ENCODE data around the gene GABARAPL1. TPM values are rescaled to one million over a fixed set of nuclear protein-coding genes. Genes with fewer than 3 reads are reported as not detected.
A peak's percentile ranks its signal among the peaks of the same experiment; 100 is the strongest.

GABARAPL1 gene
- total and polyA plus RNA-seq, 2 donors (not counting 1 experiment from before 2014, with no cell fraction given): 186 to 363 TPM

DNA sequence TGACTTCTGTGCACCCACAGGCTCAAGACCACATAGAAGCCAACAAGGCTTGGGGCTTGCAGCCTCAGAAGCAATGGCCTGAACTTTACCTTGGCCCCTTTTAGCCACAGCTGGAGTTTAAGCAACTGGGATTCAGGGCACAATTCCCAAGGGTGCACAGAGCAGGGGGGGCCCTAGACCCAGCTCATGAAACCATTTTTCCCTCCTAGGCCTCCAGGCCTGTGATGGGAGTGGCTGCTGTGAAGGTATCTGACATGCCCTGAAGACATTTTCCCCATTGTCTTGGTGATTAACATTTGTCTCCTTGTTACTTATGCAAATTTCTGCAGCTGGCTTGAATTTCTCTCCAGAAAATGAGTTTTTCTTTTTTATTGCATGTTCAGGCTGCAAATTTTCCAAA lies 21.9 kb downstream of the GABARAPL1 start:
- TF ChIP-seq EZH2 (IDR thresholded peaks at IDR 0.05; ENCODE audit: low read length, missing control alignments): no peak
- TF ChIP-seq, protein P1, sequence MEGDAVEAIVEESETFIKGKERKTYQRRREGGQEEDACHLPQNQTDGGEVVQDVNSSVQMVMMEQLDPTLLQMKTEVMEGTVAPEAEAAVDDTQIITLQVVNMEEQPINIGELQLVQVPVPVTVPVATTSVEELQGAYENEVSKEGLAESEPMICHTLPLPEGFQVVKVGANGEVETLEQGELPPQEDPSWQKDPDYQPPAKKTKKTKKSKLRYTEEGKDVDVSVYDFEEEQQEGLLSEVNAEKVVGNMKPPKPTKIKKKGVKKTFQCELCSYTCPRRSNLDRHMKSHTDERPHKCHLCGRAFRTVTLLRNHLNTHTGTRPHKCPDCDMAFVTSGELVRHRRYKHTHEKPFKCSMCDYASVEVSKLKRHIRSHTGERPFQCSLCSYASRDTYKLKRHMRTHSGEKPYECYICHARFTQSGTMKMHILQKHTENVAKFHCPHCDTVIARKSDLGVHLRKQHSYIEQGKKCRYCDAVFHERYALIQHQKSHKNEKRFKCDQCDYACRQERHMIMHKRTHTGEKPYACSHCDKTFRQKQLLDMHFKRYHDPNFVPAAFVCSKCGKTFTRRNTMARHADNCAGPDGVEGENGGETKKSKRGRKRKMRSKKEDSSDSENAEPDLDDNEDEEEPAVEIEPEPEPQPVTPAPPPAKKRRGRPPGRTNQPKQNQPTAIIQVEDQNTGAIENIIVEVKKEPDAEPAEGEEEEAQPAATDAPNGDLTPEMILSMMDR (conservative IDR thresholded peaks at IDR 0.05 in 1 of 2, IDR thresholded peaks at IDR 0.05 in 1 of 2; ENCODE audit: low read depth in 1 of 2, low read length in 2 of 2): no peak
- no peaks in the 10 kb centered on the region for H3K27me3 ChIP-seq (ENCODE audit: control insufficient read depth, insufficient read depth, low read length)
- H2AFZ ChIP-seq (ENCODE audit: low read length): no peak overlapping the region
- no peak overlapping the region for H3K27ac ChIP-seq (ENCODE audit: insufficient read depth, low read length)
- no peaks in the 10 kb centered on the region for H3K79me2 ChIP-seq (ENCODE audit: control insufficient read depth, insufficient read depth, low read length)
- H4K20me1 ChIP-seq (ENCODE audit: control insufficient read depth, extremely low read depth, insufficient read depth, low read length): no peaks in the 10 kb centered on the region
- no peak for DNase-seq (ENCODE audit: low read depth in 2 of 2)
- no peaks in the 10 kb centered on the region for H3K4me1 ChIP-seq (ENCODE audit: control insufficient read depth, extremely low read depth, insufficient read depth, low read length)
- H3K4me3 ChIP-seq (replicated peaks in 1 of 4; ENCODE audit: control extremely low read depth in 1 of 4, insufficient read depth in 1 of 4, low read depth in 3 of 4, low read length in 4 of 4): no peak overlapping the region
- H3K9me3 ChIP-seq (ENCODE audit: control insufficient read depth, insufficient read depth, low read depth, low read length): no peaks in the 10 kb centered on the region
- no peak overlapping the region for H3K4me2 ChIP-seq (ENCODE audit: extremely low read depth, insufficient read depth, low read length)
- H3K9ac ChIP-seq (ENCODE audit: insufficient read depth, low read length): no peak overlapping the region
- H3K36me3 ChIP-seq (ENCODE audit: control insufficient read depth, insufficient read depth, low read length): no peaks in the 10 kb centered on the region

DNA sequence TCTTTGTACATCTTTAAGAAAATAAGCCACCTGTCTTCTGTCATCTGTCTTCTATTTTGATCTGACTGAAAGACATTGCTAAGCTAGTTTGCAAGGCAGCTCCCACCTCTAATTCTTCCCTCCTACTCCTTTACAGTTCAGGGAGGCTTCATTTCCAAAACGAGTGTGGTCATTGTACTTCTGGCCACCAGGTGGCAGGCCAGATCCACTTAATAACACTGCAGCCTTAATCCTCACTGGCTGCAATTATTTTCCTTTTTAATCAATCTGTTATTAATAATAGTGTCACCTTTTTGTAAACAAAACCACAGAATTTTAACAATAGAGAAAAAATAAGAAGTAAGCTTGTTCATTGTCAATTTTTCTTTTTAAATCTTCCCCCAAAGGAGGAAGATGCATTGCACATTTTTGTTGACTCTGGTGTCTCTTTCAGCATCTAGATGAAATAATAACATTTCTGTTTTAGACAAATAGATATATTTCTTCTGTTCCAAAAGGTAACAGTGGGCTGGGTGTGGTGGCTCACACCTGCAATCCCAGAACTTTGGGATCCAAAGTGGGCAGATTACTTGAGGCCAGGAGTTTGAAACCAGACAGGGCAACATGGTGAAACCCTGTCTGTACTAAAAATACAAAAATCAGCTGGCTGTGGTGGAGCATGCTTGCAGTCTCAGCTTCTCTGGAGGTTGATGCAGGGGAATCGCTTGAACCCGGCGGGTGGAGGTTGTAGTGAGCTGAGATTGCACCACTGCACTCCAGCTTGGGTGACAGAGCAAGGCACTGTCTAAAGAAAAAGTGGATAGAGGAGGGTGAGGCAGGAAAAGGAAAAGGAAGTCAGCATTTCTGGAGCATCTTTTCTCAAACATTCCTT lies 23.3 kb downstream of the GABARAPL1 start:
- no peaks in the 10 kb centered on the region for H3K27me3 ChIP-seq (ENCODE audit: control insufficient read depth, insufficient read depth, low read length)
- no peak overlapping the region for H3K4me3 ChIP-seq (replicated peaks in 1 of 4; ENCODE audit: control extremely low read depth in 1 of 4, insufficient read depth in 1 of 4, low read depth in 3 of 4, low read length in 4 of 4)
- no peaks in the 10 kb centered on the region for H3K9me3 ChIP-seq (ENCODE audit: control insufficient read depth, insufficient read depth, low read depth, low read length)
- no peaks in the 10 kb centered on the region for H3K36me3 ChIP-seq (ENCODE audit: control insufficient read depth, insufficient read depth, low read length)
- no peak overlapping the region for H2AFZ ChIP-seq (ENCODE audit: low read length)
- H4K20me1 ChIP-seq (ENCODE audit: control insufficient read depth, extremely low read depth, insufficient read depth, low read length): no peaks in the 10 kb centered on the region
- DNase-seq (ENCODE audit: low read depth in 2 of 2): peak; percentile 25 to 54
- H3K9ac ChIP-seq (ENCODE audit: insufficient read depth, low read length): no peak overlapping the region
- H3K79me2 ChIP-seq (ENCODE audit: control insufficient read depth, insufficient read depth, low read length): no peaks in the 10 kb centered on the region
- TF ChIP-seq, protein P1 (conservative IDR thresholded peaks at IDR 0.05 in 1 of 2, IDR thresholded peaks at IDR 0.05 in 1 of 2; ENCODE audit: low read depth in 1 of 2, low read length in 2 of 2): peak; percentile 78 to 87
- no peak for TF ChIP-seq EZH2 (IDR thresholded peaks at IDR 0.05; ENCODE audit: low read length, missing control alignments)
- H3K27ac ChIP-seq (ENCODE audit: insufficient read depth, low read length): no peak overlapping the region
- H3K4me2 ChIP-seq (ENCODE audit: extremely low read depth, insufficient read depth, low read length): no peak overlapping the region
- H3K4me1 ChIP-seq (ENCODE audit: control insufficient read depth, extremely low read depth, insufficient read depth, low read length): no peaks in the 10 kb centered on the region

DNA sequence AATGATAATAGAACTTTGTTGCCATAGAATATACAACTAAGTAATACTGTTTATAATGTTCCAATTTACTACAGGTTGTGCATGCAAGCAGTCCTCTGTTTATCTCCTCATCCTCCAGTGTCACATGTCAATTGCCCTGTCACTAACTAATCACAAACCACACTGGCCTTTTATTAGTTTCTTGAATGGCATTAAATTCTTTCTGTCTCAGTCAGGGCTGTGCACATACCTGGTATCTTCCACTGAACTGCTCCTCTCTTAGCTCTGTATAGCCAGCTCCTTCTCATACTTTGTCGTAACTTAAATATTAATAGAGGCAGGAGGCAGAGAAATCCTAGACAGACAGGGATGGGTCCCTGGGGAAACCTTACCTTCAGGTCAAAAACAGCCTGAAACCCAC lies 24.0 kb downstream of the GABARAPL1 start:
- Histone ChIP-seq H3K9me3 (ENCODE audit: control insufficient read depth, insufficient read depth, low read depth, low read length) (no peaks in the 10 kb centered on the region), H3K27ac (ENCODE audit: insufficient read depth, low read length) (no peak overlapping the region), H3K4me2 (ENCODE audit: extremely low read depth, insufficient read depth, low read length) (no peak overlapping the region), H4K20me1 (ENCODE audit: control insufficient read depth, extremely low read depth, insufficient read depth, low read length) (no peaks in the 10 kb centered on the region), H2AFZ (ENCODE audit: low read length) (no peak overlapping the region), H3K4me3 (replicated peaks in 1 of 4; ENCODE audit: control extremely low read depth in 1 of 4, insufficient read depth in 1 of 4, low read depth in 3 of 4, low read length in 4 of 4) (no peak overlapping the region), H3K4me1 (ENCODE audit: control insufficient read depth, extremely low read depth, insufficient read depth, low read length) (no peaks in the 10 kb centered on the region), H3K27me3 (ENCODE audit: control insufficient read depth, insufficient read depth, low read length) (no peaks in the 10 kb centered on the region), H3K36me3 (ENCODE audit: control insufficient read depth, insufficient read depth, low read length) (no peaks in the 10 kb centered on the region), H3K9ac (ENCODE audit: insufficient read depth, low read length) (no peak overlapping the region), H3K79me2 (ENCODE audit: control insufficient read depth, insufficient read depth, low read length) (no peaks in the 10 kb centered on the region)
- DNase-seq (ENCODE audit: low read depth in 2 of 2): no peak
- no peak for TF ChIP-seq EZH2 (IDR thresholded peaks at IDR 0.05; ENCODE audit: low read length, missing control alignments)
- TF ChIP-seq, protein P1 (conservative IDR thresholded peaks at IDR 0.05 in 1 of 2, IDR thresholded peaks at IDR 0.05 in 1 of 2; ENCODE audit: low read depth in 1 of 2, low read length in 2 of 2): no peak

Measured in fibroblast of lung (primary cell).